GM13976 (cell line): ENCODE results near the gene TMEM259.

Experiments used
- DNase-seq: peaks from one replicate; pipeline ENCODE4 v3.0.0; 2012; ENCODE audit warnings: low spot score
- CTCF ChIP-seq: IDR thresholded peaks from 2 replicates; pipeline ENCODE4 v1.5.1; 2012; ENCODE audit warnings: borderline replicate concordance, mild to moderate bottlenecking; ENCODE audit not compliant: insufficient read depth; ENCODE audit errors: extremely low read depth, missing control alignments, control extremely low read depth
- in situ Hi-C: fragments of 300-500 bp; cut with MboI; formaldehyde crosslinking; loops from one replicate; pipeline ENCODE4 v1.12.0; 2022; ENCODE audit warnings: low sequenced_read_pairs, mixed read lengths, inconsistent platforms; ENCODE audit not compliant: unreplicated experiment

TMEM259 gene

GRCh38 chr19:1046117-1046626, 25.2 kb upstream of the TMEM259 start:
- no peak for DNase-seq
- in situ Hi-C loops, result no loop called here
- TF ChIP-seq CTCF, result no peak

- peak; percentile 75 for DNase-seq
- in situ Hi-C loops, result no loop called here
- no peak for TF ChIP-seq CTCF
Measured at GRCh38 chr19:1045247-1045603, 24.3 kb upstream of the TMEM259 start.

- DNase-seq, result no peak
- no peak for TF ChIP-seq CTCF
- in situ Hi-C loops, result no loop called here
Measured at GRCh38 chr19:1042689-1043511, 22.0 kb upstream of the TMEM259 start.

- in situ Hi-C loops, result no loop called here
- no peak for TF ChIP-seq CTCF
- no peak for DNase-seq
Measured at GRCh38 chr19:1041835-1042685, 21.1 kb upstream of the TMEM259 start.

GRCh38 chr19:1041272-1041834, 20.4 kb upstream of the TMEM259 start:
- no peak for DNase-seq
- in situ Hi-C loops, result no loop called here
- TF ChIP-seq CTCF, result no peak

GRCh38 chr19:1040476-1041271, 19.8 kb upstream of the TMEM259 start:
- in situ Hi-C loops, result no loop called here
- TF ChIP-seq CTCF, result no peak
- DNase-seq, result peak; percentile 99
